H9 (cell line): ENCODE results near the gene NRK. TPM values are rescaled to one million over a fixed set of nuclear protein-coding genes. Genes with fewer than 3 reads are reported as not detected.

ENCODE experiments used
- DNase-seq: peaks from one replicate; pipeline ENCODE4 v3.0.0-alpha.2; 2017
- H2AFZ ChIP-seq: one replicate; pipeline ENCODE4 v1.6.1; 2013; ENCODE audit warnings: mild to moderate bottlenecking, low read length, control low read depth, moderate library complexity
- H2AK5ac ChIP-seq: 2 replicates; pipeline ENCODE4 v1.6.1; 2013; ENCODE audit warnings: low read length, control low read depth, mixed read lengths; ENCODE audit not compliant: insufficient read length
- H2BK120ac ChIP-seq: one replicate; pipeline ENCODE4 v1.6.1; 2013; ENCODE audit warnings: low read depth, mild to moderate bottlenecking, low read length, control low read depth, inconsistent platforms; ENCODE audit not compliant: poor library complexity, severe bottlenecking
- H2BK12ac ChIP-seq: 2 replicates; pipeline ENCODE4 v1.6.1; 2013; ENCODE audit warnings: low read length, control low read depth, mixed read lengths, low read depth; ENCODE audit not compliant: insufficient read length
- H2BK15ac ChIP-seq: 2 replicates; pipeline ENCODE4 v1.6.1; 2013; ENCODE audit warnings: low read depth, low read length, control low read depth
- H2BK20ac ChIP-seq: one replicate; pipeline ENCODE4 v1.6.1; 2013; ENCODE audit warnings: low read depth, mild to moderate bottlenecking, low read length, control low read depth, inconsistent platforms; ENCODE audit not compliant: poor library complexity, severe bottlenecking
- H2BK5ac ChIP-seq: 2 replicates; pipeline ENCODE4 v1.6.1; 2013; ENCODE audit warnings: low read length, control low read depth, mixed read lengths; ENCODE audit not compliant: insufficient read length
- H3K14ac ChIP-seq: 2 replicates; pipeline ENCODE4 v1.6.1; 2013; ENCODE audit warnings: low read length, control low read depth; ENCODE audit not compliant: insufficient read depth
- H3K18ac ChIP-seq: 2 replicates; pipeline ENCODE4 v1.6.1; 2013; ENCODE audit warnings: low read depth, mild to moderate bottlenecking, mixed read lengths, low read length, control low read depth; ENCODE audit not compliant: insufficient read length
- H3K23ac ChIP-seq: 2 replicates; pipeline ENCODE4 v1.6.1; 2013; ENCODE audit warnings: low read length, control low read depth, mixed read lengths, low read depth; ENCODE audit not compliant: insufficient read length
- H3K23me2 ChIP-seq: 2 replicates; pipeline ENCODE4 v1.6.1; 2013; ENCODE audit warnings: low read depth, mild to moderate bottlenecking, mixed read lengths, low read length, control low read depth; ENCODE audit not compliant: insufficient read length, poor library complexity, severe bottlenecking
- H3K27ac ChIP-seq: 2 replicates; pipeline ENCODE4 v1.5.1; 2013; ENCODE audit warnings: low read length, control low read depth, mixed read lengths, low read depth; ENCODE audit not compliant: insufficient read length
- H3K27me3 ChIP-seq: 2 replicates; pipeline ENCODE4 v1.6.1; 2013; ENCODE audit warnings: low read length, control low read depth, inconsistent platforms; ENCODE audit not compliant: insufficient read depth
- H3K4ac ChIP-seq: 2 replicates; pipeline ENCODE4 v1.6.1; 2013; ENCODE audit warnings: low read depth, mild to moderate bottlenecking, control low read depth, inconsistent platforms, low read length, moderate library complexity
- H3K4me1 ChIP-seq: 2 replicates; pipeline ENCODE4 v1.6.1; 2013; ENCODE audit warnings: low read length, control low read depth, inconsistent platforms; ENCODE audit not compliant: insufficient read depth
- H3K4me2 ChIP-seq: 2 replicates; pipeline ENCODE4 v1.6.1; 2013; ENCODE audit warnings: low read length, control low read depth, mixed read lengths; ENCODE audit not compliant: insufficient read length, insufficient read depth
- H3K56ac ChIP-seq: 2 replicates; pipeline ENCODE4 v1.6.1; 2013; ENCODE audit warnings: low read depth, mild to moderate bottlenecking, mixed read lengths, low read length, control low read depth; ENCODE audit not compliant: insufficient read length
- H3K79me1 ChIP-seq: 2 replicates; pipeline ENCODE4 v1.6.1; 2013; ENCODE audit warnings: low read depth, mild to moderate bottlenecking, moderate library complexity, low read length, control low read depth, inconsistent platforms; ENCODE audit not compliant: insufficient read depth, poor library complexity, severe bottlenecking
- H3K79me2 ChIP-seq: 2 replicates; pipeline ENCODE4 v1.6.1; 2013; ENCODE audit warnings: low read length, control low read depth, inconsistent platforms; ENCODE audit not compliant: insufficient read depth
- H3K9ac ChIP-seq: 2 replicates; pipeline ENCODE4 v1.6.1; 2013; ENCODE audit warnings: low read length, control low read depth, mixed read lengths; ENCODE audit not compliant: insufficient read length; ENCODE audit errors: extremely low read depth
- H3K9me3 ChIP-seq: one replicate; pipeline ENCODE4 v1.6.1; 2013; ENCODE audit warnings: low read depth, low read length, inconsistent platforms; ENCODE audit not compliant: control insufficient read depth
- H3T11ph ChIP-seq: one replicate; pipeline ENCODE4 v1.6.1; 2013; ENCODE audit warnings: mild to moderate bottlenecking, low read length, control low read depth, inconsistent platforms
- H4K20me1 ChIP-seq: one replicate; pipeline ENCODE4 v1.6.1; 2013; ENCODE audit not compliant: control insufficient read depth, insufficient read length, insufficient read depth
- H4K5ac ChIP-seq: 2 replicates; pipeline ENCODE4 v1.6.1; 2013; ENCODE audit warnings: low read depth, mild to moderate bottlenecking, mixed read lengths, low read length, control low read depth; ENCODE audit not compliant: insufficient read length
- H4K8ac ChIP-seq: replicated peaks from 2 replicates; pipeline ENCODE4 v1.6.1; 2013; ENCODE audit warnings: low read length, control low read depth, mixed read lengths, low read depth; ENCODE audit not compliant: insufficient read length
- H4K91ac ChIP-seq: 2 replicates; pipeline ENCODE4 v1.6.1; 2013; ENCODE audit warnings: low read depth, mild to moderate bottlenecking, moderate library complexity, mixed read lengths, low read length, control low read depth; ENCODE audit not compliant: insufficient read length
- H3K27ac Mint-ChIP-seq, 3 experiments: 2 replicates in 2 of 3; 3 replicates in 1 of 3; pipeline ENCODE4 v1.8.0; 2020 to 2021; ENCODE audit warnings: mixed read lengths in 3 of 3, mild to moderate bottlenecking in 1 of 3, moderate library complexity in 1 of 3
- H3K27me3 Mint-ChIP-seq: 2 replicates; pipeline ENCODE4 v1.8.0; 2021; ENCODE audit warnings: low read depth, mild to moderate bottlenecking, moderate library complexity, mixed read lengths
- H3K36me3 Mint-ChIP-seq, 3 experiments: 2 replicates in 2 of 3; 3 replicates in 1 of 3; pipeline ENCODE4 v1.8.0; 2020 to 2021; ENCODE audit warnings: low read depth in 3 of 3, mixed read lengths in 3 of 3; ENCODE audit not compliant: insufficient read depth in 1 of 3
- H3K4me1 Mint-ChIP-seq, 2 experiments: 2 replicates each; pipeline ENCODE4 v1.8.0; 2020; ENCODE audit warnings: mixed read lengths in 2 of 2
- H3K4me3 Mint-ChIP-seq, 2 experiments: 2 replicates in 1 of 2; 3 replicates in 1 of 2; pipeline ENCODE4 v1.8.0; 2020 to 2021; ENCODE audit warnings: mild to moderate bottlenecking in 2 of 2, mixed read lengths in 2 of 2, moderate library complexity in 1 of 2
- H3K9me3 Mint-ChIP-seq, 2 experiments: 2 replicates in 1 of 2; 3 replicates in 1 of 2; pipeline ENCODE4 v1.8.0; 2020; ENCODE audit warnings: mild to moderate bottlenecking in 2 of 2, mixed read lengths in 2 of 2, moderate library complexity in 1 of 2
- CTCF ChIP-seq: fragments of 200-600 bp; sonication (generic); conservative IDR thresholded peaks from 3 replicates; pipeline ENCODE4 v1.8.0; 2021; ENCODE audit warnings: antibody characterized with exemption, mild to moderate bottlenecking
- WGBS: extraction: QIAGEN DNeasy Blood & Tissue Kit; methylation state at CpG from one replicate; pipeline ENCODE4 v1.1.7; 2013; ENCODE audit warnings: missing lambda C conversion rate, low lambda C conversion rate, mixed read lengths; ENCODE audit not compliant: insufficient read length; ENCODE audit errors: extremely low coverage; 5-methylcytosine and 5-hydroxymethylcytosine counted together
- total RNA-seq: library from RNA; stranded (reverse); gene quantifications from 2 replicates; pipeline ENCODE4 v1.2.1, GENCODE V29; 2021

NRK gene
- total RNA-seq, 1 experiment from 2014 or later, result 1.4 TPM

DNA sequence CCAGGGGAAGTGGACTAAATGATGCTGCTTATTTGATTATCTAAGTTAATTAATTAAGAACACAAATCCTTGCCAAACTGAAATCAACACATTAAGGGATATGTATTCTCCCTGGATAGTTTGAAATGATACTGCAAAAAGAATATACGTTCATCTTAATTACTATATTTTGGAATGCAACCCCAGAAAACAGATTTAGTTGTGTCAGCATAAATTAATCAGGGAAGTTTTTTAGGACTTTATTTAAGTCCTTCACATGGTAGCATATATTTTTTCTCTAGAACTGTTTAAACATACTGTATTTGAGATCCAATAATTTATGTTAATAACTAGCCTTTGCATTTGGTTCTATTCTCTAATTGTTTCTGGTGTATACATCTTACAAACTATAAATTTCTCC lies 52.5 kb downstream of the NRK start:
- Histone ChIP-seq H3T11ph (no peak overlapping the region), H2BK120ac (no peak overlapping the region), H3K79me1 (no peaks in the 10 kb centered on the region), H3K79me2 (no peaks in the 10 kb centered on the region), H2AK5ac (no peak overlapping the region), H2AFZ (no peak overlapping the region), H3K56ac (no peak overlapping the region), H3K4me1 (no peaks in the 10 kb centered on the region), H3K27me3 (no peaks in the 10 kb centered on the region), H3K27ac (no peak overlapping the region), H4K20me1 (no peaks in the 10 kb centered on the region), H2BK15ac (no peak overlapping the region), H4K5ac (no peak overlapping the region), H3K14ac (no peak overlapping the region), H2BK12ac (no peak overlapping the region), H2BK5ac (no peak overlapping the region), H3K4me2 (no peak overlapping the region), H3K23me2 (no peaks in the 10 kb centered on the region), H4K91ac (no peak overlapping the region), H2BK20ac (no peak overlapping the region), H3K23ac (no peak overlapping the region), H3K9me3 (no peaks in the 10 kb centered on the region), H3K18ac (no peak overlapping the region), H4K8ac (no peak overlapping the region), H3K4ac (no peak overlapping the region), H3K9ac (no peak overlapping the region)
- peaks cover 0 to 51% of the 10 kb centered on the region in 2 experiments; a peak in 2 of 5 replicates for H3K9me3 Mint-ChIP-seq
- H3K27me3 Mint-ChIP-seq, result peaks cover 1% of the 10 kb centered on the region; the same call in 1 of the 2 replicates
- H3K36me3 Mint-ChIP-seq, result no peaks in the 10 kb centered on the region
- no peak overlapping the region for H3K27ac Mint-ChIP-seq
- no peak for DNase-seq
- no CpG with 5 or more reads among the region's 1 CpG for WGBS
- no peak for TF ChIP-seq CTCF
- no peak overlapping the region for H3K4me3 Mint-ChIP-seq
- H3K4me1 Mint-ChIP-seq, result no peaks in the 10 kb centered on the region
